GM19452 (cell line): Measurements from ENCODE around the gene NOTUM.
"Not testable (repeated sequence)": the region's sequence is repeated elsewhere in the genome, so short reads cannot be mapped to it uniquely, and the experiment has no call there.

Experiments used
- ATAC-seq: cut with Tn5 transposase; IDR thresholded peaks from one replicate; pipeline ENCODE4 v1.9.1; 2021; ENCODE audit not compliant: unreplicated experiment

NOTUM gene

GRCh38 chr17:81996757-81997441, 35.9 kb upstream of the NOTUM start:
- no peak for ATAC-seq

GRCh38 chr17:81996232-81996756, 35.3 kb upstream of the NOTUM start:
- no peak for ATAC-seq

DNA sequence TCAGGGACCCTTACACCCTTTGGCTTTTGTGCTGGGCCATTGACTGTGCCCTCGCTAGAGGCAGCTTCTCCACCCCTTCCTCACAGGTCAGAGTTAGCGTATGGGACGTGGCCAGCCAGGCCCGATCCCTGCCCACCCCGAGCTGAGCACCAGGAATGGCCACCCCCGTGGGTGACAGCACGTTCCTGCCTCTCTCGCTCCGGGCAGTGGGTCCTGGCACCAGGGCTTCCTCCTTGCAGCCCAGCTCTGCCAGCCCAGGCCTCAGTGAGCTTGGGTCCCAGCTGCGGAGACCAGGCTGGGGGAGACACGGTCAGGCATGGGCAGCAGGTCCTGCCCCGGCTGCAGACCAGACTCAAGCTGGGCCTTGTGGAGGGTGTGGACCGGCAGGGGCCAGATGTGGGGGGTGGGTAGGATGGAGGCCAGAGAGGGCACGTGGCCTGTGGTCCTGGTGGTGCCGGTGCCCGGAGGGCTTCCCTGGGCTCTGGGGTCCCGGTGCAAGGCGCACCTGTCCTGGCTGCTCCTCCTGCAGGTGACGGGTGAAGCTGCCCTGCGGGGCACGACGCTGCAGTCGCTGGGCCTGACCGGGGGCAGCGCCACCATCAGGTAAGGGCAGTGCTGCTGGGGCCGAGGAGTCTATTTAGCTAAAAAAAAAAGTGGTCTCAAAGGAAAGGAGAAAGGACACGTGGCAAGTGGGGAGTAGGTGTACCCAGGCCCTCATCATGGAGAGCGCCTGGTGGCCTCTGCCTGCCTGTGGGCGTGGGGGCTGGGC, 34.7 kb upstream of the NOTUM start:
- ATAC-seq, result no peak

DNA sequence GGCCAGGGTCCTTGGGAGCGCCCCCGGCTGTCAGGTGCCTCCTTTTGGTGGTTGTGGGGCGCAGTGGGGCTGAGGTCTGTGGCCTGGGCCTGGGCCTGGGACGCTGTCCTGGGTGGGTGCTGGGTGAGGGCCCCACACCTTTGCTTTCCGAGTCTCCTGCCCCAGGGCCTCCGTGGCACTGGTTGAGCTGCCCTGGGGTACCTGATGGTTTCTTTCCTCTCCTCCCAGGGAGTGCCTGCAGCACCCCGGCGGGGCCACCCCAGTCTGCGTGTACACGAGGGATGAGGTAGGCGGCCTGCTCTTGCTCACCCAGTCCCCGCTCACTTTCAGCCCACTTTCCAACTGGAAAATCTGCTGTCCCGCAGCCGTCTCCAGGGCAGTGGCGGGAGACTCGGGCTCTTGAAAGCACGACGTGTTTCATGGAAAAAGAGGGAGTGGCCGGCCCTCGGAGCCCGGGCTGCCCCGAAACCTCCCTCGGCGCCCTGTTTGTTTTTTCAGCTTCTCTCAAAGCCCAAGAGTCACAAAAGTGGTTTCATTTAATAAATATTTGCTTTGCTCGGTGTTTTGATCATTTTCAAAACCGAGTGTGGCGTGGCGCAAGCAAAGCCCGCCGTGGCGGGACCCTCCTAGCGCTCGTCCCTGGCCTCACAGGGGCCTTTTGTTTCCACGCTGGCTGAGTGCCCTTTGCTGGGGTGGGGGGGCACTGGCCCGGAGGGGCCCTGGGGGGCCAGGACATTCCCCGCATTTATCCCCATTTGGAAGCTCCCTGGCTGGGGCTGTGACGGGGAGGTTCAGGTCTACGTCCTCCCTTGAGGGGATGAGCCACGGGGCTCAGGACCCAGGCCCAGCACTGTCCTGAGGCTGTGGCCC, 33.8 kb upstream of the NOTUM start:
- ATAC-seq, result no peak

GRCh38 chr17:81993729-81994592, 33.0 kb upstream of the NOTUM start:
- no peak for ATAC-seq

DNA sequence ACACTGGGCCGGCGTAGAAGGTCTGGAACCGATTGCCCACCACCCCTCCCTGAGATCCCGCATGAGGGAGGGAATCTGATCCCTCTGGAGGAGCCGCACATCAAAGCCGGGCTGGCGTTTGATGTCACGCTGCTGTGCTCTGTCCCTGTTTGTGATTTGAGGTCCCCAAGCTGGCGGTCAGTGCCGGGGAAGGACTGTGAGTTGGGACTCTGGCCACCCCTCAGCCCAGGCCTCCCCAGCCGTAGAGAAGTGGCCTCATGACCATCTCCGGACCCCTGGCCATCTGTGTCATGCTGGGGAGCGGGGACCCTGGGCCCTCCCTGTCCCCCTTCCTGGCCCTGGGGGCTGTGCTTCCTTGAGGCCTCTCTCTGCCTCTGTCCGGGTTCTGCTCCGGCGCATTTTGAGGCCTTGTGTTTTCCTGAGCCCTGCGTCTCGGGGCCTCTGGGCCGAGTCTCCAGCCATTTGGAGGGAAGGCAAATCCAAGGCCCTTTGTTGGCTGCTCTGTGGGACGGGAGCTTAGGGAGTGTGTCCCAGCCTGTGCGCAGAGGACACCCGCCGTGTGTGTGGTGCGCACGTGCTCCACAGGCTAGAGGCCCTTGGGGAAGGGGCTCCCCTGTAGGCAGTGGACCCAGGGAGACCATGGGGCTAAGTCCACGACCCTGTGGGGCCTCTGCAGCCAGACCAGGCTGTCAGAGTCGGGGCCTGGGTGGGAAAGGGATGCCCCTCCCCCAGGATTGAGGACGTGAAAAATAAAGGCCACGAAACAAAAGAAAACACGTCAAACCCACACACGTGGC, 31.5 kb upstream of the NOTUM start:
- ATAC-seq, result no peak

- no peak for ATAC-seq
These were observed 30.8 kb upstream of the NOTUM start for GRCh38 chr17:81991684-81992305.

- no peak for ATAC-seq
These were observed 30.1 kb upstream of the NOTUM start for GRCh38 chr17:81990836-81991683.

DNA sequence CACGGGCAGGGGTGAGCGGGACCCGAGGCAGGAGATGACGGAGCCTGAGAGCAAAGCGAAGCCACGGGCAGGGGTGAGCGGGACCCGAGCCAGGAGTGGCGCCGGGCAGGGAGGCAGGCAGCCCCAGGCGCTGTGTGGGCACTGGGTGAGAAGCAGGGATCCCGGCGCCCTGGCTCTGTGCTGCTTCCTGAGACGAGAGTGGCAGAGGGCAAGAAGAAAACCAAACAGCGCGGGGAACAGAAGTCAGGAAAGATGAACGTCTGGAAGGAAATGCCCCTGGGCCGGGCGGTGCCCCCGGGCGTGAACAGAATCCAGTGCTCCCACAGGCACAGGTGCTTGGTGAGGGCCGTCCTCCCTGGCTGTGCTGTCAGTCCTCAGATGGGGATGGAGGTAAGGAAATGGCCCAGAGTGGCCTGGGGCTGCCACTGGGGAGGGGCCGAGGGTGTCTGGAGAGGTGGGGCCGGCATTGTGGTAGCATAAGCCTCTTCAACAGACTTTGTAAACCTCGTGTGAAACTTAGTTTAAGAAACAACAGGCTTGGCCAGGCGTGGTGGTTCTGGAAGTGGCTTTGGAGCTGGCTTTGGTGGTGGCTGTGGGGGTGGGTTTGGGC, 26.3 kb upstream of the NOTUM start:
- ATAC-seq, result no peak

GRCh38 chr17:81986606-81987005, 25.6 kb upstream of the NOTUM start:
- ATAC-seq, result no peak

GRCh38 chr17:81984773-81985410, 23.9 kb upstream of the NOTUM start:
- ATAC-seq, result no peak

DNA sequence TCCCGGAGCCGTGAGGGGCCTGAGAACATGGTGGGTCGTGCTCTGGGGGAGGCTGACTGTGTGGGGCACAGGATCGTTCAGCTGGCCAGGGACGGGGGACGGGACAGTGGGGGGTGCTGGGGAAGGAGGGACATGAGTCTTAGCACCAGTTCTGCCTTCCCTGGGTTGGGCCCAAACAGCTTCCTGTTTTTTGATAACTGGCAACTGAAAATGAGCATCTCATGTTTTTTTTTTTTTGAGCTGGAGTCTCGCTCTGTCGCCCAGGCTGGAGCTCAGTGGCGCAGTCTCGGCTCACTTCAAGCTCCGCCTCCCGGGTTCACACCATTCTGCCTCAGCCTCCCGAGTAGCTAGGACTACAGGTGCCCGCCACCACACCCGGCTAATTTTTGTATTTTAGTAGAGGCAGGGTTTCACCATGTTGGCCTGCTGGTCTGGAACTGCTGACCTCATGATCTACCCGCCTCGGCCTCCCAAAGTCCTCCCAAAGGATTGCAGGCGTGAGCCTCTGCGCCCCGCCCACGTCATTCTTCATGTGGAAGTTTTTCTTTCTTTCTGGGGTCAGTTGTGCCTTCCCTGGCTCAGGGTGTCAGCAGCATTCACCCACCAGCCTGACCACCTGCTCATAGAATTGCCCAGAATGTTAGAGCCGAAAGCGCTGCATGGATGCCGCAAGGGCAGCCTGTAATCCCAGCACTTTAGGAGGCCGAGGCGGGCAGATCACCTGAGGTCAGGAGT, 22.8 kb upstream of the NOTUM start:
- ATAC-seq, result no peak

- ATAC-seq, result no peak
These were observed 22.1 kb upstream of the NOTUM start for GRCh38 chr17:81983011-81983638.

DNA sequence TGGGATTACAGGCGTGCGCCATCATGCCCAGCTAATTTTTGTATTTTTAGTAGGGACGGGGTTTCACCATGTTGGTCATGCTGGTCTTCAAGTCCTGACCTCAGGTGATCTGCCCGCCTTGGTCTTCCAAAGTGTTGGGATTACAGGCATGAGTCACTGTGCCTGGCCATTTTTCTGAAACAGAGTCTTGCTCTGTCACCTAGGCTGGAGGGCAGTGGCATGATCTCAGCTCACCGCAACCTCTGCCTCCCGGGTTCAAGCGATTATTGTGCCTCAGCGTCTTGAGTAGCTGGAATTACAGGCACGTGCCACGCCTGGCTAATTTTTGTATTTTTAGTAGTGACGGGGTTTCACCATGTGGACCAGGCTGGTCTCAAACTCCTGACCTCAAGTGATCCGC, 20.5 kb upstream of the NOTUM start:
- ATAC-seq, result not testable (repeated sequence)

DNA sequence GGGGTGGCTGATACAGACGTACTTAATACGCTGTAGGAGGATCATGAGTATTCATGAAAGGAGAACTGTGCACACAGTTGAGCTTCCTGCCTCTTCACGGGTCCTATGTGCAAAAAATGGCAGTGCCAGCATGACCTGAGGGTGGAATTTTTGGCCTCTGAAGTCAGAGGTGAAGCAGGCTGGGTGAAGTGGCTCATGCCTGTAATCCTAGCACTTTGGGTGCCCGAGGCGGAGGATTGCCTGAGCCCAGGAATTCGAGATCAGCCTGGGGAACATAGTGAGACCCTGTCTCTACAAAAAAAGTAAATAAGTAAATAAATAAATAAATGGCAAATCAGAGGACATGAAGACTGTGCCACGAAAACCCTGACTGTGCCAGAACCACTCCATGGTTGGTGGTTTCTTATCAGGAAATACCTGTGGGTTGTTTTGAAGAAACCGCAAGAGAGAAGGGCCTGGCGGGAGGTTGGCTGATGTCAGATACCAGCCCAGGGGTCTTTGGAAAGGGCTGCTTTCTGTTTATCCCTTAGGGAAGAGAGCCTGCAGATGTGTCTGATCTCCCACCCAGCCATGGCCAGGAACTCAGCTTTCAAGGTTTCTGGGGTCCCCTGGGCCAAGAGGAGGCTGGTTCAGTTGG, 19.8 kb upstream of the NOTUM start:
- no peak for ATAC-seq

- no peak for ATAC-seq
These were observed 19.1 kb upstream of the NOTUM start for GRCh38 chr17:81980122-81980521.
